ENCODE measurements around the gene CST3.
"Not testable (repeated sequence)": the region's sequence is repeated elsewhere in the genome, so short reads cannot be mapped to it uniquely, and the experiment has no call there.

CST3 gene

GRCh38 chr20:23628402-23629016 lies 9.2 kb downstream of the CST3 start:
- no peak for DNase-seq

GRCh38 chr20:23627501-23627900 lies 10.3 kb downstream of the CST3 start:
- no peak for DNase-seq

GRCh38 chr20:23626040-23626620 lies 11.6 kb downstream of the CST3 start:
- DNase-seq = no peak

GRCh38 chr20:23625236-23625964 lies 12.4 kb downstream of the CST3 start:
- DNase-seq = no peak

GRCh38 chr20:23624324-23624691 lies 13.4 kb downstream of the CST3 start:
- no peak for DNase-seq

GRCh38 chr20:23623666-23624323 lies 14.0 kb downstream of the CST3 start:
- no peak for DNase-seq

- no peak for DNase-seq
Measured at GRCh38 chr20:23622839-23623343, 14.9 kb downstream of the CST3 start.

GRCh38 chr20:23622401-23622800 lies 15.4 kb downstream of the CST3 start:
- DNase-seq = not testable (repeated sequence)

- DNase-seq = not testable (repeated sequence)
Measured at GRCh38 chr20:23620670-23621386, 16.9 kb downstream of the CST3 start.

- DNase-seq = no peak
Measured at GRCh38 chr20:23614163-23614562, 23.6 kb downstream of the CST3 start.

- no peak for DNase-seq
Measured at GRCh38 chr20:23613676-23614075, 24.1 kb downstream of the CST3 start.

GRCh38 chr20:23612396-23612795 lies 25.4 kb downstream of the CST3 start:
- DNase-seq = no peak

GRCh38 chr20:23609486-23610109 lies 28.2 kb downstream of the CST3 start:
- no peak for DNase-seq

- DNase-seq = no peak
Measured at GRCh38 chr20:23608251-23608846, 29.4 kb downstream of the CST3 start.

GRCh38 chr20:23607497-23608245 lies 30.1 kb downstream of the CST3 start:
- DNase-seq = no peak

GRCh38 chr20:23606652-23607049 lies 31.1 kb downstream of the CST3 start:
- peak; percentile 51 for DNase-seq

GRCh38 chr20:23605867-23606651 lies 31.7 kb downstream of the CST3 start, which contains the start of gene CST9:
CST9 (minus strand) TSS chr20:23605917; CDS start chr20:23605864, 53 bp downstream.
- DNase-seq = no peak

GRCh38 chr20:23604306-23604705 lies 33.4 kb downstream of the CST3 start:
- no peak for DNase-seq

GRCh38 chr20:23603321-23603720 lies 34.4 kb downstream of the CST3 start:
- no peak for DNase-seq

- DNase-seq = no peak
Measured at GRCh38 chr20:23602699-23603098, 35.1 kb downstream of the CST3 start.

Data from right kidney (tissue), 1 donor.